Karpas-422 (cell line): Measurements from ENCODE around the gene JARID2. TPM values are rescaled to one million over a fixed set of nuclear protein-coding genes. Genes with fewer than 3 reads are reported as not detected.

ENCODE experiments used
- DNase-seq: peaks from one replicate; pipeline ENCODE4 v3.0.0-alpha.2; 2015
- H2AFZ ChIP-seq: fragments of 200-600 bp; sonication (generic); 2 replicates; pipeline ENCODE4 v1.6.1; 2014; ENCODE audit warnings: antibody characterized with exemption, low read length, mixed read lengths
- H3K27ac ChIP-seq: fragments of 200-600 bp; sonication (generic); 2 replicates; pipeline ENCODE4 v1.5.1; 2014; ENCODE audit warnings: mild to moderate bottlenecking, low read length, moderate library complexity
- H3K27me3 ChIP-seq: fragments of 200-600 bp; sonication (generic); 2 replicates; pipeline ENCODE4 v1.6.1; 2014; ENCODE audit warnings: low read length, mixed read lengths
- H3K36me3 ChIP-seq: fragments of 200-600 bp; sonication (generic); 2 replicates; pipeline ENCODE4 v1.6.1; 2014; ENCODE audit warnings: low read length, mixed read lengths; ENCODE audit not compliant: insufficient read depth
- H3K4me1 ChIP-seq: fragments of 200-600 bp; sonication (generic); 2 replicates; pipeline ENCODE4 v1.6.1; 2014; ENCODE audit warnings: mild to moderate bottlenecking, low read length, mixed read lengths
- H3K4me2 ChIP-seq: fragments of 200-600 bp; sonication (generic); 2 replicates; pipeline ENCODE4 v1.6.1; 2014; ENCODE audit warnings: low read length, low read depth, mild to moderate bottlenecking; ENCODE audit not compliant: poor library complexity, severe bottlenecking
- H3K4me3 ChIP-seq: fragments of 200-600 bp; sonication (generic); 2 replicates; pipeline ENCODE4 v1.5.1; 2014; ENCODE audit warnings: mild to moderate bottlenecking, antibody characterized with exemption, low read length, mixed read lengths
- H3K79me2 ChIP-seq: fragments of 200-600 bp; sonication (generic); 2 replicates; pipeline ENCODE4 v1.6.1; 2014; ENCODE audit warnings: mild to moderate bottlenecking, low read length, mixed read lengths
- H3K9ac ChIP-seq: fragments of 200-600 bp; sonication (generic); 2 replicates; pipeline ENCODE4 v1.6.0; 2014; ENCODE audit warnings: low read length
- H3K9me2 ChIP-seq: fragments of 200-600 bp; sonication (generic), shearing (Covaris generic); replicated peaks from 2 replicates; pipeline ENCODE4 v1.6.0; 2014; ENCODE audit warnings: mild to moderate bottlenecking, low read length, moderate library complexity; ENCODE audit not compliant: insufficient read depth
- H3K9me3 ChIP-seq: fragments of 300-700, 200-600 bp; sonication (generic); 2 replicates; pipeline ENCODE4 v1.6.1; 2014; ENCODE audit warnings: low read length, mixed read lengths
- H4K20me1 ChIP-seq: fragments of 200-600 bp; sonication (generic); 2 replicates; pipeline ENCODE4 v1.6.1; 2014; ENCODE audit warnings: mild to moderate bottlenecking, antibody characterized with exemption, low read length, low read depth; ENCODE audit not compliant: insufficient read depth
- small RNA-seq: library from RNA; depleted of rRNA; stranded (forward); fragments of <200 nt; gene quantifications from one replicate; pipeline ENCODE3, GENCODE V24; 2014
- total RNA-seq: library from RNA; depleted of rRNA; stranded (reverse); fragments of >200 nt; shearing (Covaris generic); gene quantifications from 2 replicates; pipeline ENCODE4 v1.2.3, GENCODE V29; 2014; ENCODE audit warnings: low replicate concordance

Gene JARID2
- total RNA-seq, 1 experiment from 2014 or later = 2.8 TPM

- H3K9me2 ChIP-seq = no peaks in the 10 kb centered on the region
- H3K9me3 ChIP-seq = no peaks in the 10 kb centered on the region
- peaks cover 37% of the 10 kb centered on the region for H3K79me2 ChIP-seq
- DNase-seq = no peak
- H3K4me3 ChIP-seq = no peak overlapping the region
- no peak overlapping the region for H3K4me2 ChIP-seq
- no peaks in the 10 kb centered on the region for H3K4me1 ChIP-seq
- no peak overlapping the region for H2AFZ ChIP-seq
- no peaks in the 10 kb centered on the region for H3K36me3 ChIP-seq
- no peaks in the 10 kb centered on the region for H3K27me3 ChIP-seq
- no peaks in the 10 kb centered on the region for H4K20me1 ChIP-seq
- no peak overlapping the region for H3K9ac ChIP-seq
- no peak overlapping the region for H3K27ac ChIP-seq
Measured at GRCh38 chr6:15557174-15557573, 311.3 kb downstream of the JARID2 start.

DNA sequence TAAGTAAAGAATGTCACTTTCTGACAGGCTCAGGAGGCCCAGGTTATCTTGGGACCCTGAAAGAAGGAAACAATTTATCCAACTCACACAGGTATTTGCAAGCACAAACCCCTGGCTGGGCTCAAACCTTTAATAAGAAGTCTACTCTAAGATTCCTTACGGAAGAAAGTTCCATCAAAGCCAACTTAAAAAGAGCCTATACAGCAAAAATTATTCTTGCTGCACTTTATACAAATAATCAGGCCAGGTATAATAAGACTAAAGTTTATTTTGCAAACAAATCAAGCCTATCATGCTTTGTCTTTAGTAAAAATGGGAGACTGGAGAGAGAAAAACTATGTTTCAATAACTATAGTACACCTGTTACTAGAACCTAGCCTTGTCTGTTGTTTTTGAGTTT lies 314.8 kb downstream of the JARID2 start:
- no peak for DNase-seq
- no peak overlapping the region for H3K9ac ChIP-seq
- no peaks in the 10 kb centered on the region for H4K20me1 ChIP-seq
- H3K4me1 ChIP-seq = no peaks in the 10 kb centered on the region
- peaks cover 41% of the 10 kb centered on the region for H3K79me2 ChIP-seq
- no peaks in the 10 kb centered on the region for H3K9me2 ChIP-seq
- no peaks in the 10 kb centered on the region for H3K27me3 ChIP-seq
- H3K4me3 ChIP-seq = no peak overlapping the region
- no peaks in the 10 kb centered on the region for H3K36me3 ChIP-seq
- H3K9me3 ChIP-seq = no peaks in the 10 kb centered on the region
- no peak overlapping the region for H3K27ac ChIP-seq
- no peak overlapping the region for H3K4me2 ChIP-seq
- no peak overlapping the region for H2AFZ ChIP-seq

DNA sequence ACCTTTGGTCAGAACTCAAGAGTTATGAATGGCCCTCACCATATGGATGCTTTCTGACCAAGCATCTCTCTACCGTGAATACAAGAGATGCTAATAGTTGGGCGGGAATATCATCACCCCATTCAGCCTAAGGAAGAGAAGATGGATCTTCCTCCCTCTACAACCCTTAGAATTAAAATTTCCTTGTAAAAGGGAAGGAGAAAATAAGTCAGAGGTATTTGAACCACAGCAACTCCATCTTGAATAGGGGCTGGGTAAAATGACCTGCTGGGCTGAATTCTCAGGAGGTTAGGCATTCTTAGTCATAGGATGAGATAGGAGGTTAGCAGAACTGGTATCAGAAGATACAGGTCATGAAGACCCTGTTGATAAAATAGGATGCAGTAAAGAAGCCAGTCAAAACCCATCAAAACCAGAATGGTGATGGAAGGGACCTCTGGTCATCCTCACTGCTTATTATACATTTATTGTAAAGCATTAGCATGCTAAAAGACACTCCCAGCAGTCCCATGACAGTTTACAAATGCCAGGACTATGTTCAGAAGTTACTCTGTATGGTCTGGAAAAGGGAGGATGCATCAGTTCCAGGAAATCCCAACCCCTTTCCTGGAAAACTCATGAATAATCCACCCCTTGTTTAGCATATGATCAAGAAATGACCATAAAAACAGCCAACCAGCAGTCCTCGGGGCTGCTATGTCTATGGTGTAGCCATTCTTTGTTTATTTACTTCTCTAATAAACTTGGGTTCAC lies 315.8 kb downstream of the JARID2 start:
- Histone ChIP-seq H3K4me2 (no peak overlapping the region), H3K9ac (no peak overlapping the region), H3K27me3 (no peaks in the 10 kb centered on the region), H3K4me3 (no peak overlapping the region), H3K9me3 (no peaks in the 10 kb centered on the region), H3K27ac (no peak overlapping the region), H4K20me1 (no peaks in the 10 kb centered on the region), H2AFZ (no peak overlapping the region), H3K36me3 (no peaks in the 10 kb centered on the region), H3K79me2 (peaks cover 40% of the 10 kb centered on the region), H3K4me1 (no peaks in the 10 kb centered on the region), H3K9me2 (no peaks in the 10 kb centered on the region)
- DNase-seq = no peak

DNA sequence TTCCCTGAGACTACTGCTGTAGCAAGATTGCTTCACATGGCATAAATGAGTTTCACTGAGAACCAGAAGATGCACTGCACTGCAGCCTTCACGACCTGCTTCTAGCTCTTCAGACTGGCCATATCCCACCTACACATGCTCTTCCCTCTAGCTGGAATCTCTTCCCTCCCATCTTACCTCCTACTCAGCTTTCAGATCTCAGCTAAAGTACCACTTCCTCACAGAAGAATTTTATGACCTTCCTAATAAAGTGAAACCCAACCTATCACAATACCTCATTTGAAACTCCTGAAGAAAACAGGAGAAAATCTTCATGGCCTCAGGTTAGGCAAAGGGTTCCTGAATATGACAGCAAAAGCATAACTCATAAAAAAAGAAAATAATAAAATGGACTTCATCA lies 317.1 kb downstream of the JARID2 start:
- DNase-seq = no peak
- no peak overlapping the region for H3K4me3 ChIP-seq
- no peaks in the 10 kb centered on the region for H3K27me3 ChIP-seq
- peaks cover 45% of the 10 kb centered on the region for H3K79me2 ChIP-seq
- no peaks in the 10 kb centered on the region for H4K20me1 ChIP-seq
- H3K27ac ChIP-seq = no peak overlapping the region
- H3K9me2 ChIP-seq = no peaks in the 10 kb centered on the region
- no peaks in the 10 kb centered on the region for H3K36me3 ChIP-seq
- H3K4me1 ChIP-seq = no peaks in the 10 kb centered on the region
- H3K9me3 ChIP-seq = no peaks in the 10 kb centered on the region
- H2AFZ ChIP-seq = no peak overlapping the region
- H3K9ac ChIP-seq = no peak overlapping the region
- H3K4me2 ChIP-seq = no peak overlapping the region

DNA sequence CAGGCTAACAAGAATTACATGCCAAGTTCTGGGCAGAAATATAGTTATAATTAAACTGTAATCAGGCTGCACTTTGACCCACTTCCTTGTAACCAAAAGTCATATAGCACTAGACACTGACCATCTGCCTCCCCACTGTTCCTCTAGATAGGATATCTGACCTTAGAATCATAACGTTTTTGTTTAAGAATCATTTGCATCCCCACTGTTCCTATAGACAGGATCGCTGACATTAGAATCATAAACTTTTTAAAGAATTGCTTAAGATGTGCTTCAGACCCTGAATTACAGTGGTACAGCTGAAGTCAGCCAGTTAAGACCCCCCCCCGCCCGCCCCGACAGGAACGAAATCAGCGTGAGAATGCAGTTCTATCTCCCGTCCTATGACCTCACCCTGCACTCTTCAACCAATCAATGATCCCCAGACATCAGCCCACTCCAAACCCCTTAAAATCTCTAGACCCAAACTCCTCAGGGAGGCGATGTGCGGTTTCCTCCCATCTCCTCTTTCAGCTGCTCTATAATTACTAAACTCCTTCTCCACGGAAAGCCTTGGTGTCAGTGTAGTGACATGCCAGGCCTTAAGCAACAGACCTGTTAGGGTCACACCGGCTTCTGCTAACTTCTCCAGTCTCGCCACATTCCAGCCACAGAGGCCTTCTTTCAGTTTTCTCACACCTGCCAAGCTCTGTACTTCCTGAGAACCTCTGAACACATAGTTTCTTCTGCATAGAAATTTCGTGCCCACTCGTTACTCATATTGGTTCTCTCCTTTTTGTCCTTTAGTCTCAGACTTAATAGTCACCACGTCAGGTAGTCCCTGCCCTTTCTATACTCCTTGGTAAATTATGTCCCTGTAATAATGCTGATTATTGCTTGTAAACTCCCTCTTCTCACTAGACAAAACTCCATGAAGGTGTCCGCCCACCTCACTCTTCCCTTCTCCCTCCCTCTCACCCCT lies 323.4 kb downstream of the JARID2 start:
- Histone ChIP-seq H3K27ac (no peak overlapping the region), H3K4me2 (no peak overlapping the region), H3K9me3 (no peaks in the 10 kb centered on the region), H3K9ac (no peak overlapping the region), H4K20me1 (no peaks in the 10 kb centered on the region), H3K9me2 (no peaks in the 10 kb centered on the region), H3K4me3 (no peak overlapping the region), H2AFZ (no peak overlapping the region), H3K36me3 (no peaks in the 10 kb centered on the region), H3K27me3 (no peaks in the 10 kb centered on the region), H3K4me1 (no peaks in the 10 kb centered on the region), H3K79me2 (peaks cover 45% of the 10 kb centered on the region)
- no peak for DNase-seq

GRCh38 chr6:15570171-15570570 lies 324.3 kb downstream of the JARID2 start:
- H3K36me3 ChIP-seq = no peaks in the 10 kb centered on the region
- H3K9me2 ChIP-seq = no peaks in the 10 kb centered on the region
- H3K4me1 ChIP-seq = no peaks in the 10 kb centered on the region
- no peak overlapping the region for H3K27ac ChIP-seq
- no peak for DNase-seq
- H3K4me2 ChIP-seq = no peak overlapping the region
- H3K27me3 ChIP-seq = no peaks in the 10 kb centered on the region
- H3K9ac ChIP-seq = no peak overlapping the region
- no peaks in the 10 kb centered on the region for H4K20me1 ChIP-seq
- H3K4me3 ChIP-seq = no peak overlapping the region
- H2AFZ ChIP-seq = no peak overlapping the region
- H3K9me3 ChIP-seq = no peaks in the 10 kb centered on the region
- H3K79me2 ChIP-seq = peaks cover 43% of the 10 kb centered on the region

Small RNA genes within 50 kb of the gene (small RNA-seq; reads per million reads assigned to genes)
- gene RF00001 (not detected), gene RNU6-522P (not detected), gene RNU6-645P (not detected)
